HCT116 (cell line): ENCODE measurements around the gene CD22. TPM values are rescaled to one million over a fixed set of nuclear protein-coding genes. Genes with fewer than 3 reads are reported as not detected.

Source experiments
- ATAC-seq: fragments of 200-7000 bp; cut with Tn5 transposase; 2 replicates; pipeline ENCODE4 v1.9.1; 2020; ENCODE audit warnings: mild to moderate bottlenecking, moderate library complexity
- BruUV-seq: library from RNA; stranded (reverse); fragments of 400-500 nt; replicated peaks from 2 replicates; lab custom pipeline; 2021; lab: Mats Ljungman, UMichigan
- CTCF ChIA-PET: fragments of 300-600 bp; sonication (Branson Sonifier 250); formaldehyde crosslinking; loops from one replicate; lab custom pipeline; 2021; ENCODE audit warnings: antibody characterized with exemption; lab: Charles Lee
- POLR2A ChIA-PET: fragments of 300-600, 350-600 bp; sonication (Branson Sonifier 250); formaldehyde crosslinking; loops from one replicate; lab custom pipeline; 2021; ENCODE audit warnings: antibody characterized with exemption; lab: Charles Lee
- RAD21 ChIA-PET, 2 experiments: fragments of 300-600 bp; sonication (Branson Sonifier 250); formaldehyde crosslinking; loops; one replicate each; lab custom pipeline; 2023; ENCODE audit warnings: low total read pairs in 2 of 2; ENCODE audit not compliant: uncharacterized antibody in 2 of 2, unreplicated experiment in 2 of 2, low non-redundant PET in 1 of 2; lab: Charles Lee
- DNase-seq: peaks from one replicate; pipeline ENCODE4 v3.0.0-alpha.2; 2010; ENCODE audit warnings: low read depth, low spot score
- H2AFZ ChIP-seq: fragments of 200-600 bp; shearing (Covaris generic), sonication (generic); 2 replicates; pipeline ENCODE4 v1.6.1; 2017; ENCODE audit warnings: low read depth, mixed run types, mixed read lengths, antibody characterized with exemption, low read length; ENCODE audit not compliant: poor library complexity, severe bottlenecking
- H3K27ac ChIP-seq: 2 replicates; pipeline ENCODE4 v1.5.1; 2012; ENCODE audit warnings: low read depth, low read length
- H3K27me3 ChIP-seq: fragments of 200-600 bp; sonication (generic); 2 replicates; pipeline ENCODE4 v1.6.1; 2016; ENCODE audit warnings: mixed run types, low read length, mixed read lengths; ENCODE audit not compliant: insufficient read depth
- H3K36me3 ChIP-seq, 2 experiments: fragments of 200-500 bp in 1 of 2; fragments of 200-600 bp in 1 of 2; sonication (Bioruptor generic) in 1 of 2; sonication (generic) in 1 of 2; 2 replicates each; pipeline versions ENCODE4 v1.5.1 to v1.6.1; 2014 to 2016; ENCODE audit warnings: low read length in 2 of 2, inconsistent platforms in 1 of 2, mixed read lengths in 1 of 2, mixed run types in 1 of 2; ENCODE audit not compliant: insufficient read depth in 2 of 2, control insufficient read depth in 1 of 2
- H3K4me1 ChIP-seq, 2 experiments: fragments of 200-600 bp in 1 of 2; sonication (generic) in 1 of 2; 2 replicates each; pipeline versions ENCODE4 v1.5.1 to v1.6.1; 2012 to 2017; ENCODE audit warnings: low read length in 2 of 2, inconsistent platforms in 1 of 2, mild to moderate bottlenecking in 1 of 2, mixed read lengths in 1 of 2, mixed run types in 1 of 2, moderate library complexity in 1 of 2; ENCODE audit not compliant: insufficient read depth in 2 of 2, control insufficient read depth in 1 of 2
- H3K4me2 ChIP-seq: fragments of 200-600 bp; sonication (generic); 2 replicates; pipeline ENCODE4 v1.6.1; 2017; ENCODE audit warnings: mixed run types, low read length, mixed read lengths
- H3K4me3 ChIP-seq, 2 experiments: fragments of 200-600 bp in 1 of 2; sonication (generic) in 1 of 2; replicated peaks in 1 of 2; 2 replicates each; pipeline ENCODE4 v1.5.1; 2011 to 2016; ENCODE audit warnings: low read length in 2 of 2, control low read depth in 1 of 2, low read depth in 1 of 2, mild to moderate bottlenecking in 1 of 2, mixed read lengths in 1 of 2, mixed run types in 1 of 2
- H3K79me2 ChIP-seq: fragments of 200-600 bp; sonication (generic); 2 replicates; pipeline ENCODE4 v1.6.1; 2017; ENCODE audit warnings: mild to moderate bottlenecking, mixed run types, low read length, moderate library complexity, mixed read lengths; ENCODE audit not compliant: insufficient read depth
- H3K9ac ChIP-seq: fragments of 200-600 bp; sonication (generic); 2 replicates; pipeline ENCODE4 v1.6.1; 2016; ENCODE audit warnings: low read length, mixed read lengths
- H3K9me2 ChIP-seq: fragments of 200-600 bp; sonication (generic), shearing (Covaris generic); 2 replicates; pipeline ENCODE4 v1.6.1; 2017; ENCODE audit warnings: mixed run types, mild to moderate bottlenecking, moderate library complexity; ENCODE audit not compliant: insufficient read depth
- H3K9me3 ChIP-seq, 2 experiments: fragments of 200-500 bp in 1 of 2; fragments of 200-600 bp in 1 of 2; sonication (Bioruptor generic) in 1 of 2; sonication (generic) in 1 of 2; 2 replicates each; pipeline ENCODE4 v1.6.1; 2014 to 2017; ENCODE audit warnings: low read length in 2 of 2, mixed read lengths in 2 of 2, inconsistent platforms in 1 of 2, low read depth in 1 of 2, mild to moderate bottlenecking in 1 of 2, mixed run types in 1 of 2, moderate library complexity in 1 of 2; ENCODE audit not compliant: control insufficient read depth in 1 of 2, insufficient read depth in 1 of 2
- H4K20me1 ChIP-seq: fragments of 200-600 bp; sonication (generic), shearing (Covaris generic); 2 replicates; pipeline ENCODE4 v1.6.1; 2017; ENCODE audit warnings: mixed run types, mild to moderate bottlenecking, moderate library complexity; ENCODE audit not compliant: insufficient read depth
- ATF3 ChIP-seq: IDR thresholded peaks from 2 replicates; pipeline ENCODE4 v1.6.1; 2012
- CBX3 ChIP-seq: IDR thresholded peaks from 2 replicates; pipeline ENCODE4 v1.6.1; 2012; ENCODE audit warnings: low read depth
- CEBPB ChIP-seq: IDR thresholded peaks from 2 replicates; pipeline ENCODE4 v1.6.1; 2012; ENCODE audit warnings: low read depth
- CTCF ChIP-seq, 3 experiments: fragments of 200-600 bp in 1 of 3; sonication (generic) in 1 of 3; IDR thresholded peaks in 2 of 3; conservative IDR thresholded peaks in 1 of 3; 2 replicates each; pipeline ENCODE4 v1.5.1; 2012 to 2017; ENCODE audit warnings: low read depth in 2 of 3, low read length in 2 of 3, antibody characterized with exemption in 1 of 3, borderline replicate concordance in 1 of 3, control low read depth in 1 of 3, mild to moderate bottlenecking in 1 of 3, mixed read lengths in 1 of 3, mixed run types in 1 of 3, moderate library complexity in 1 of 3; ENCODE audit not compliant: insufficient read depth in 1 of 3
- ELF1 ChIP-seq: IDR thresholded peaks from 2 replicates; pipeline ENCODE4 v1.6.1; 2012; ENCODE audit warnings: low read depth, borderline replicate concordance
- EZH2 ChIP-seq: fragments of 200-600 bp; sonication (generic); IDR thresholded peaks from 2 replicates; pipeline ENCODE4 v1.6.1; 2017; ENCODE audit warnings: antibody characterized with exemption, mixed run types
- EZH2phosphoT487 ChIP-seq: fragments of 200-600 bp; IDR thresholded peaks from 2 replicates; pipeline ENCODE4 v1.6.1; 2018; ENCODE audit warnings: antibody characterized with exemption, borderline replicate concordance
- MAX ChIP-seq: IDR thresholded peaks from 2 replicates; pipeline ENCODE4 v1.6.1; 2012
- POLR2A ChIP-seq: IDR thresholded peaks from 2 replicates; pipeline ENCODE4 v1.7.0; 2011; ENCODE audit warnings: borderline replicate concordance; ENCODE audit not compliant: insufficient read depth, insufficient read length; ENCODE audit errors: extremely low read depth
- POLR2AphosphoS5 ChIP-seq: IDR thresholded peaks from 2 replicates; pipeline ENCODE4 v1.6.1; 2011; ENCODE audit warnings: mild to moderate bottlenecking, low read depth, low read length, moderate library complexity
- RAD21 ChIP-seq: IDR thresholded peaks from 2 replicates; pipeline ENCODE4 v1.6.1; 2012; ENCODE audit warnings: low read depth, mild to moderate bottlenecking
- REST ChIP-seq: IDR thresholded peaks from 2 replicates; pipeline ENCODE4 v1.6.1; 2012; ENCODE audit warnings: low read depth
- SIN3A ChIP-seq: IDR thresholded peaks from 2 replicates; pipeline ENCODE4 v1.6.1; 2012; ENCODE audit warnings: low read depth
- SRF ChIP-seq: IDR thresholded peaks from 2 replicates; pipeline ENCODE4 v1.6.1; 2012; ENCODE audit warnings: low read depth
- YY1 ChIP-seq: IDR thresholded peaks from 2 replicates; pipeline ENCODE4 v1.6.1; 2011; ENCODE audit warnings: low read length, low read depth, moderate library complexity, mild to moderate bottlenecking; ENCODE audit not compliant: insufficient replicate concordance; ENCODE audit errors: extremely low read depth
- ZBTB33 ChIP-seq: IDR thresholded peaks from 2 replicates; pipeline ENCODE4 v1.6.1; 2011; ENCODE audit warnings: mild to moderate bottlenecking, low read length, moderate library complexity; ENCODE audit not compliant: insufficient replicate concordance; ENCODE audit errors: extremely low read depth
- ZFX ChIP-seq: fragments of 450-650 bp; IDR thresholded peaks from 2 replicates; pipeline ENCODE4 v1.6.1; 2017
- ZNF274 ChIP-seq: fragments of 200-500 bp; sonication (Bioruptor generic); IDR thresholded peaks from 2 replicates; pipeline ENCODE4 v1.6.1; 2014; ENCODE audit warnings: mild to moderate bottlenecking, low read depth, low read length, inconsistent platforms
- intact Hi-C: fragments of 100-400 bp; cut with micrococcal nuclease; formaldehyde crosslinking; loops from 2 replicates; pipeline ENCODE4 v1.10.0; 2022
- total RNA-seq: library from RNA; stranded (reverse); gene quantifications from one replicate; pipeline ENCODE4 v1.2.1, GENCODE V29; 2021; ENCODE audit not compliant: unreplicated experiment

The CD22 gene
- total RNA-seq, 1 experiment from 2014 or later, result 7.0 TPM

GRCh38 chr19:35316560-35316959 lies 12.4 kb upstream of the CD22 start:
- no peaks in the 10 kb centered on the region for H3K27me3 ChIP-seq
- DNase-seq (no peak), ATAC-seq (no peak)
- no peak overlapping the region for H3K4me3 ChIP-seq
- TF ChIP-seq POLR2A, result no peak
- no peak for TF ChIP-seq RAD21
- no peak for TF ChIP-seq REST
- TF ChIP-seq SIN3A, result no peak
- no peak for TF ChIP-seq CTCF (IDR thresholded peaks at IDR 0.05 in 2 of 3, conservative IDR thresholded peaks at IDR 0.05 in 1 of 3; ENCODE audit: borderline replicate concordance in 1 of 3, insufficient read depth in 1 of 3, low read depth in 2 of 3, low read length in 2 of 3)
- TF ChIP-seq ATF3, result no peak
- TF ChIP-seq CEBPB, result no peak
- TF ChIP-seq ELF1, result no peak
- no peak for TF ChIP-seq EZH2
- no peak for TF ChIP-seq SRF
- TF ChIP-seq YY1, result no peak
- TF ChIP-seq MAX, result no peak
- no peak for TF ChIP-seq CBX3
- TF ChIP-seq ZBTB33, result no peak
- TF ChIP-seq EZH2phosphoT487, result no peak
- TF ChIP-seq ZFX, result no peak
- TF ChIP-seq POLR2AphosphoS5, result no peak
- TF ChIP-seq ZNF274, result no peak
- H3K79me2 ChIP-seq, result no peaks in the 10 kb centered on the region
- no peaks in the 10 kb centered on the region for H4K20me1 ChIP-seq
- H3K4me1 ChIP-seq, result peaks cover 23 to 48% of the 10 kb centered on the region in 2 experiments
- ChIA-PET RAD21 (no interaction called here), POLR2A (no interaction called here), CTCF (no interaction called here)
- no peak overlapping the region for H3K27ac ChIP-seq
- H3K36me3 ChIP-seq, result no peaks in the 10 kb centered on the region
- H2AFZ ChIP-seq, result no peak overlapping the region
- no peaks in the 10 kb centered on the region for H3K9me3 ChIP-seq
- intact Hi-C loops, result no loop called here
- no TSS peak for BruUV-seq
- no peaks in the 10 kb centered on the region for H3K9me2 ChIP-seq
- H3K4me2 ChIP-seq, result no peak overlapping the region
- H3K9ac ChIP-seq, result no peak overlapping the region
